GM12873 (cell line): ENCODE data around the gene MAN2A1.

ENCODE experiments used
- CTCF ChIP-seq: IDR thresholded peaks from 2 replicates; pipeline ENCODE4 v1.5.1; 2012; ENCODE audit warnings: low read depth, mild to moderate bottlenecking, moderate library complexity, low read length, control low read depth; ENCODE audit not compliant: insufficient read depth; ENCODE audit errors: missing control alignments

The MAN2A1 gene

DNA sequence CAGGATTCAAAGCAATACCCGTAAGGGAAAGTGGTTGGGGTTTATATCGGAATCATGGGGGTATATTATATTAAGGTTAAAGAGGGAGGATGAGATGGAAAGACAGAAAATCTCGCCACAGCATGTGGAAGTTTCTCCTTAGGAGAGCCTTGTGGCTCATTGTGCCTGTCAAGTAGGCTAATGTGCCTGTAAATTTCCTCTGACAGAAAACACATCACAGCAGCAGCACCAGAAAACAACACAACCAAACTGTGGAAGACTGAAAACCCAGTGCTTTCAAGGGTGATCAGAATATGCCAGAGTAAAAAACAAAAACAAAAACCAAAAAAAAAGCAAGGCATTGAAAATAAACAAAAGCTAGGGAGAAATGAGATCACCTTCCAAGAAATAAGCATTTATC lies 11.3 kb upstream of the MAN2A1 start:
- TF ChIP-seq CTCF: no peak

DNA sequence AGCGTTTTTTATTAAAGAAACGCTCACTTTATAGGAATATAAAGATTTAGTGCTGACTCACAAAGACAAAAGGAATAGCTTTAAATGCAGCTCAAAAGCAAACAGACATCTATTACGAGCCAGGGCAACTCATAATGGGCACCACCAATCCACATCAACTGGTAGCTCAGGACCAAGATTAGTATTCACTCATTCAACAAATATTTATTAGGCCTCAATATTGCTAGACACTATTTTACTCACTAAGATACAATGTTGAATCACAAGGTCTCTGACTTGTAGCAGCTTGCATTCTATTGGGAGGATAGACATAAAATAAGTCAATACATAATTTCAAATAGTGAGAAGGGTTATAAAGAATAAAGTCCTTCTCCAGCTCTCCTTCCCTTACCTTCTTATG lies 8.0 kb upstream of the MAN2A1 start:
- TF ChIP-seq CTCF: no peak

DNA sequence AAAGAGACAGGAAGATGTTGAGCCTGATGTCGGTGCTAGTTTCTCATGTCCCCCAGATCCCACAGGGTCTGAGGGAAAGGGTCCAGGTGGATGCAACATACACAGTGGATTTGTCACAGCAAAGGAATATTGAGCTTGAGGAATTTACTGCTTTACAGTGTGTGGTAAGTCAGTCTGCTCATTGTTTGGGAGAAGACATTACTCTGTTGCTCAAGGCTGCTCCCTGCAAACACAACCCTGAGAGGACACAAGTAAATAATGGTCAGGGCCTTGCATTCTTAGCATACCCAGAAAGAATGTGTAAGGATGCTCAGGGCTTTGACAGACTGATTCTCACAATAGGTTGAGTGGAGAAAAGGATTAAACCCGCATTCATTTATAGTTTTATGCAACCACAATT lies 7.3 kb upstream of the MAN2A1 start:
- no peak for TF ChIP-seq CTCF

GRCh38 chr5:109685916-109686315 lies 3.8 kb upstream of the MAN2A1 start:
- TF ChIP-seq CTCF: no peak

GRCh38 chr5:109688630-109688969 lies 1.1 kb upstream of the MAN2A1 start:
- peak; percentile 61 for TF ChIP-seq CTCF

DNA sequence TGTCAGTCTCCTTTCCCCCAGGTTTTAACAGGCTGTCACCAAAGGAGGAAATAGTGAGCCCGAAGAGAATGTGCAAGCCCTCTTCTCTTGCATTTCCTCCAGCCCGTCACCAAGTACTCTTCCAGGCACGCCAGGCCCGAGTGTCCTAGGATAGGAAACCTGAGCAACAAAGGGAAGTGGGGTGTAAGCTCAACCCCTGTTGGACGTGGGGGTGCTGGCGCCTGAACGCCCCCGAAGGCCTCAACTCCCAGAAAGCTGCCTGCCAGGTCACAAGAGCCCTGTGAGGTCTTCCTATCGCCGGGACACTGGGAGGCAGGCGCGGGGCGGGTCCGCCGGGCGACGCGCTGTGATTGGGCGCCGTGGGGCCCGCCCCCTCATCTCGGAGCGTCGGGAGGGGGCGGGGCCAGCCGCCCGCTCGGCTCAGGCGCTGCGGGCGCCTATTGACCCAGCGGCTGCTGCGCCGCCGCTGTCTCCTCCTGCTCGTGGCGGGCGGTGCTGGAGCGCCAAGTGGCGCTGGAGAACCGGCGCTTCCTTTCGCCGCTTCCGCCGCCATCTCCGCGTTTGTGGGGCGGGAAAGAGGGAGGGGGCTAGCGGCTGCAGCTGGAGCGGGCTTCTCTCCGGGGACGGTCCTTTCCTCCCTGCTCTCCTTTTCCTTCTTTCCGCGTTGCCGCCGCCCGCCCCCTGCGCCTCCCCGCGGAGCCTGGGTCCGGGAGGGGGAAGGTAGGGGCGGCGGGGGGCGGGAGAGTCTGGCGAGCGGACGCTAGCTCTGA lies 572 bp upstream of the MAN2A1 start:
- no peak for TF ChIP-seq CTCF

DNA sequence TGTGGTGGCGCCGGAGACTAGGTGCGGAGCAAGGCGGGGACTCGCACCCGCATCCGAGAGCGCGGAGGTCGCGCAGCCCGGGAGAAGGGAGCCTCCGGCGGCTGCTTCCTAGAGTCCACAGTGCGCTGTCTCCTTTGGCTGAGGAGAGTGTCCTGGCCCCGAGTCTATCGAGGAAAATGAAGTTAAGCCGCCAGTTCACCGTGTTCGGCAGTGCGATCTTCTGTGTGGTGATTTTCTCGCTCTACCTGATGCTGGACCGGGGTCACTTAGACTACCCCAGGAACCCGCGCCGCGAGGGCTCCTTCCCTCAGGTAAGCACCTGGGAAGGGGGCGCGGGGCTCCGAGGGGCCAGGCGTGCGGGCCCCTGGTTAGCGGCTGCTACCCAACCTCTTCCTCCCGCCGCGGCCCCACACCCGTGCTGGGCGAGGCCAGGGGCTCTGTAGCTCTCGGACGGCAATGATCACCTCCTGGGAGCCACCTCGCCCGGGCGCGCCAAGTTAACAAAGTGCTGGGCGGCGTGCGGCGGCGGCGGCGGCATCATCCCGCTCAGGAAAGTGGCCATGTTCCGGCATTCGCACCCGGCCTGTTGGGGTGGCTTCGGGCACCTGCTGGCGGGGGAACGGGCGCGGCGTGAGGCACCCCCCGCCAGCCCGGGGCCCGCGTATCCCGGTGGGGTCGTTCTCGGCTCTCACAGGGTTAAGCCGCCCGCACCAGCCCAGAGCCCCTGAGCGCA lies 681 bp downstream of the MAN2A1 start:
- peak; percentile 5 for TF ChIP-seq CTCF
